Activated naive CD8-positive, alpha-beta T cell (primary cell): Measurements from ENCODE around the gene PTGR2.
"Not testable (repeated sequence)": the region's sequence is repeated elsewhere in the genome, so short reads cannot be mapped to it uniquely, and the experiment has no call there.

Experiments used
- H3K27ac Mint-ChIP-seq: one replicate; pipeline ENCODE4 v1.8.0; 2021; ENCODE audit warnings: mixed read lengths
- H3K27me3 Mint-ChIP-seq: one replicate; pipeline ENCODE4 v1.8.0; 2021; ENCODE audit warnings: mixed read lengths
- H3K36me3 Mint-ChIP-seq: one replicate; pipeline ENCODE4 v1.8.0; 2021; ENCODE audit warnings: mixed read lengths
- H3K4me1 Mint-ChIP-seq: one replicate; pipeline ENCODE4 v1.8.0; 2021; ENCODE audit warnings: low read depth, mixed read lengths
- H3K4me3 Mint-ChIP-seq: one replicate; pipeline ENCODE4 v1.8.0; 2021; ENCODE audit warnings: mild to moderate bottlenecking, mixed read lengths
- H3K9me3 Mint-ChIP-seq: one replicate; pipeline ENCODE4 v1.8.0; 2021; ENCODE audit warnings: low read depth, mixed read lengths

The PTGR2 gene

DNA sequence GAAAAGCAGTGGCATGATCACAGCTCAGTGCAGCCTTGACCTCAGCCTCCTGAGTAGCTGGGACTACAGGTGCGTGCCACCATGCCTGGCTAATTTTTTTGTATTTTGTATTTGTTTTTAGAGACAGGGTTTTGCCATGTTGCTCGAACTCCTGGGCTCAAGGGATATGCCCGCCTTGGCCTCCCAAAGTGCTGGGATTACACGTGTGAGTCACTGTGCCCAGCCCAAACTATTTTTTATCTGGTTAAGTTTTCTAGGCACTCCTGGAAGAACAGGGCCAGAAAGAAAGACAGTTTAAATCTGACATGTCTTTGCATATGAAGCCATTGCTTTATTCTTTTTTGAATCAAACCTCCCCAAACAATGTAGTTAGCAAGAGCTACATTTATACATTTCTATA lies 27.5 kb upstream of the PTGR2 start:
- Mint-ChIP-seq H3K4me1 (peaks cover 2% of the 10 kb centered on the region), H3K9me3 (no peaks in the 10 kb centered on the region), H3K36me3 (no peaks in the 10 kb centered on the region), H3K4me3 (no peak overlapping the region), H3K27me3 (no peaks in the 10 kb centered on the region), H3K27ac (no peak overlapping the region)

DNA sequence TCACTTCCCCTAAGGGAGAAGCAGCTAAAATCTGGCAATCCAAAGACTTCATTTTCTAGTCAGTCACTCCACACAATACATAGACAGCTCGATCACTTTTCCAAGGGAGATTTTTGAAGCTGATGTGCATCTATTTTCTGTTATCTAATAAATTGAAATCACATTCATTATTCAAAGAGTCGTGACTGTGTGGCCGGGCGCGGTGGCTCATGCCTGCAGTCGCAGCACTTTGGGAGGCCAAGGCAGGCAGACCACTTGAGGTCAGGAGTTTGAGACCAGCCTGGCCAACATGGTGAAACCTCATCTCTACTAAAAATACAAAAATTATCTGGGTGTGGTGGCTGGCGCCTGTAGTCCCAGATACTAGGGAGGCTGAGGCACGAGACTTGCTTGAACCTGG lies 27.1 kb upstream of the PTGR2 start:
- Mint-ChIP-seq H3K4me1 (peaks cover 3% of the 10 kb centered on the region), H3K4me3 (no peak overlapping the region), H3K27ac (no peak overlapping the region), H3K9me3 (no peaks in the 10 kb centered on the region), H3K36me3 (no peaks in the 10 kb centered on the region), H3K27me3 (no peaks in the 10 kb centered on the region)

- Mint-ChIP-seq H3K4me1 (peaks cover 9% of the 10 kb centered on the region), H3K9me3 (no peaks in the 10 kb centered on the region), H3K4me3 (no peak overlapping the region), H3K27me3 (no peaks in the 10 kb centered on the region), H3K36me3 (no peaks in the 10 kb centered on the region), H3K27ac (no peak overlapping the region)
Observed at GRCh38 chr14:73825551-73826188, 26.0 kb upstream of the PTGR2 start.

DNA sequence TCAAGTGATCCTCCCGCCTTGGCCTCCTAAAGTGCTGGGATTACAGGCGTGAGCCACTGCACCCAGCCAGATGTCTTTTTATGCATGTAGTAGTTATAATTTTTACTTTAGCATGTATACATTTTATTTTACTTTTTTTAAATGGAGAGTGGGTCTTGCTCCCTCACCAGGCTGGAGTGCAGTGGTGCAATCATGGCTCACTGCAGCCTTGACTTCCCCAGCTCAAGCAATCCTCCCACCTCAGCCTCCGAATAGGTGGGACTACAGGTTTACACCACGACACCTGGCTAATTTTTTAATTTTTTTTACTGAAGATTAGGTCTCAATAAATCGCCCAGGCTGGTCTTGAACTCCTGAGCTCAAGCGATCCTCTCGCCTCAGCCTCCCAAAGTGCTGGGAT lies 24.4 kb upstream of the PTGR2 start:
- not testable (repeated sequence) for H3K27me3 Mint-ChIP-seq, H3K36me3 Mint-ChIP-seq, H3K4me1 Mint-ChIP-seq, H3K27ac Mint-ChIP-seq, H3K4me3 Mint-ChIP-seq, H3K9me3 Mint-ChIP-seq

DNA sequence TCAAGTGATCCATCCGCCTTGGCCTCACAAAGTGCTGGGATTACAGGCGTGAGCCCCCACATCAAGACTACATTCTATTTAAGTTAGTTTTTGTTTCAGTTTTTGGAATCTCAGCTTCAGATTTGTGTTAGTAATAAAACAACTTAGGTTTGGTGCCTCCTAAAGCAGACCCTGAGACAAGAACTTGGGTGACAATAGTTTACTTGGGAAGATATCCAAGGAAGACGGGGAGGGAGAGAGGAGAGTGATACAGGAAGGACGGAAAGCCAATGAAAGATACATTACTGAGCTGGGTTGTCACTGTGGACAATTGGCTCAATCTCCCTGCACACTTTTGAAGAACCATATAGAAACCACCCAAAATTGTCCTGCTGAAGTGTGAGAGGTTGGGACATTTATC lies 22.6 kb upstream of the PTGR2 start:
- H3K27me3 Mint-ChIP-seq = no peaks in the 10 kb centered on the region
- H3K4me1 Mint-ChIP-seq = peaks cover 9% of the 10 kb centered on the region
- no peaks in the 10 kb centered on the region for H3K9me3 Mint-ChIP-seq
- no peaks in the 10 kb centered on the region for H3K36me3 Mint-ChIP-seq
- H3K27ac Mint-ChIP-seq = no peak overlapping the region
- no peak overlapping the region for H3K4me3 Mint-ChIP-seq

- H3K9me3 Mint-ChIP-seq = no peaks in the 10 kb centered on the region
- no peaks in the 10 kb centered on the region for H3K36me3 Mint-ChIP-seq
- no peak overlapping the region for H3K4me3 Mint-ChIP-seq
- H3K4me1 Mint-ChIP-seq = peaks cover 9% of the 10 kb centered on the region
- H3K27ac Mint-ChIP-seq = peak overlapping the region; percentile 54
- H3K27me3 Mint-ChIP-seq = no peaks in the 10 kb centered on the region
Observed at GRCh38 chr14:73829526-73830431, 21.9 kb upstream of the PTGR2 start.

DNA sequence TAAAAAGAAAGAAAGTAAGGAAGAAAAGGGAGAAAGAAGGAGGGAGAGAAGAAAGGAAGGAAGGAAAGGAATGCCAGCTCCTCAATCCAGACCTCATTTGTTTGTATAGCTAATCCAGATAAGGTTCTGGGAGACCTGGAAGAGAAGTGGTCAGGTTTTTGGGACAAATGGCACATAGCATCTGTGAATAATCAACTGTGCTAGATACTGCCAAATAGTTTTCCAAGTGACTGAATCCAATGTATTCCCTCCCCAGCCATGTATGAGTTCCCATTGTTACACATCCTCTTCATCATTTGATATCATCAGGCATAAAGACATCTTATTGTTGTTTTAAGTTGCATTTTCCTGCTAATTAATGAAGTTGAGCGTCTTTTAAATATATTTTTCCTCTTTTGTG lies 18.6 kb upstream of the PTGR2 start:
- H3K4me1 Mint-ChIP-seq = peaks cover 6% of the 10 kb centered on the region
- no peak overlapping the region for H3K27ac Mint-ChIP-seq

GRCh38 chr14:73833530-73834260 lies 17.9 kb upstream of the PTGR2 start:
- Mint-ChIP-seq H3K4me3 (no peak overlapping the region), H3K27ac (no peak overlapping the region), H3K4me1 (peaks cover 6% of the 10 kb centered on the region), H3K9me3 (no peaks in the 10 kb centered on the region), H3K27me3 (no peaks in the 10 kb centered on the region), H3K36me3 (no peaks in the 10 kb centered on the region)

More for the DNA sequence above, 18.6 kb upstream of the PTGR2 start:
- Mint-ChIP-seq H3K9me3 (no peaks in the 10 kb centered on the region), H3K27me3 (no peaks in the 10 kb centered on the region), H3K36me3 (no peaks in the 10 kb centered on the region), H3K4me3 (no peak overlapping the region)

- H3K27ac Mint-ChIP-seq = no peak overlapping the region
- no peaks in the 10 kb centered on the region for H3K9me3 Mint-ChIP-seq
- no peaks in the 10 kb centered on the region for H3K36me3 Mint-ChIP-seq
- no peak overlapping the region for H3K4me3 Mint-ChIP-seq
- no peaks in the 10 kb centered on the region for H3K27me3 Mint-ChIP-seq
- peaks cover 6% of the 10 kb centered on the region for H3K4me1 Mint-ChIP-seq
Observed at GRCh38 chr14:73834261-73834625, 17.4 kb upstream of the PTGR2 start.

DNA sequence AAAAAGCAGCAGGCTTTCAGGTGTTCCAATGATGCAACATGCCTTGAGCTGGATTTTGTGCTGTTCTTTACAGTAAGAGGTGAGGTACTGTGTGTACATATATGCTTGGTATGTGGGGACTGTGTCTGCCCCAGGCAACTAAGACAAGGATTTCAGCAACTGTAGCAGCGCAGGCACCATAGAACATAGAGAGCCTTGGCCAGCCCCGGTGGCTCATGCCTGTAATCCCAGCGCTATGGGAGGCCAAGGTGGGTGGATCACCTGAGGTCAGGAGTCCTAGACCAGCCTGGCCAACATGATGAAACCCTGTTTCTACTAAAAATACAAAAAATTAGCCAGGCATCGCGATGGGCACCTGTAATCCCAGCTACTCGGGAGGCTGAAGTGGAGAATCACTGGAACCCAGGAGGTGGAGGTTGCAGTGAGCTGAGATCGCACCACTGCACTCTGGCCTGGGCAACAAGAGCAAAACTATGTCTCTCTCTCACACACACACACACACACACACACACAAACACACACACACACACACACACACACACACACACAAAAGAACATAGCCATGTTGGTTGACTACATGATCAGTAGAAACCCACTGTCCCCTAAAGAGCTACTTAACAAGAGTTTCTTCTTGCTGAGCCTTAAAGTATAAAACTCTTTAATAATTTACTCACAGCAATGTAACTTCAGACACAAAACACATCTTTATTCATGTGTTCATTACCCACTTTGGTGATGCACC lies 13.2 kb upstream of the PTGR2 start:
- H3K4me3 Mint-ChIP-seq, H3K36me3 Mint-ChIP-seq, H3K27ac Mint-ChIP-seq, H3K9me3 Mint-ChIP-seq, H3K4me1 Mint-ChIP-seq, H3K27me3 Mint-ChIP-seq: not testable (repeated sequence)

GRCh38 chr14:73842201-73842600 lies 9.4 kb upstream of the PTGR2 start:
- no peak overlapping the region for H3K4me3 Mint-ChIP-seq
- no peaks in the 10 kb centered on the region for H3K27me3 Mint-ChIP-seq
- H3K36me3 Mint-ChIP-seq = no peaks in the 10 kb centered on the region
- H3K27ac Mint-ChIP-seq = no peak overlapping the region
- H3K9me3 Mint-ChIP-seq = no peaks in the 10 kb centered on the region
- H3K4me1 Mint-ChIP-seq = no peaks in the 10 kb centered on the region

GRCh38 chr14:73842851-73843250 lies 8.8 kb upstream of the PTGR2 start:
- Mint-ChIP-seq H3K4me1 (no peaks in the 10 kb centered on the region), H3K9me3 (no peaks in the 10 kb centered on the region), H3K36me3 (no peaks in the 10 kb centered on the region), H3K4me3 (no peak overlapping the region), H3K27me3 (no peaks in the 10 kb centered on the region), H3K27ac (no peak overlapping the region)

GRCh38 chr14:73843296-73843695 lies 8.3 kb upstream of the PTGR2 start:
- H3K36me3 Mint-ChIP-seq = no peaks in the 10 kb centered on the region
- no peaks in the 10 kb centered on the region for H3K9me3 Mint-ChIP-seq
- no peaks in the 10 kb centered on the region for H3K27me3 Mint-ChIP-seq
- no peaks in the 10 kb centered on the region for H3K4me1 Mint-ChIP-seq
- no peak overlapping the region for H3K27ac Mint-ChIP-seq
- H3K4me3 Mint-ChIP-seq = no peak overlapping the region

DNA sequence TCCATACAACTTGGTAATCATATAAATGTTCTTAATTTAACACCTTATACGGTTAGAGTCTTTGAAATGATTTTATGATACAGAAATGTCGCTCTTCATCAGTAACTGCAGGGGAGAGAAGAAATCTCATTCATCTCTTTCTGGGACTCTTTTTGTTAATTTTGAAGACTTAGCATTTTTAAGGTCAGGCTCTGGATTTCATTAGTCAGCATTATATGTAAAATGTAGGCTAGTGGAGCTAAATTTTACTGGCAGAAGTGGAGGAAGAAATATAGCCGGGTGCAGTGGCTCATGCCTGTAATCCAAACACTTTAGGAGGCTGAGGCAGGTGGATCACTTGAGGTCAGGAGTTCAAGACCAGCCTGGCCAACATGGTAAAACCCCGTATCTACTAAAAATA lies 4.7 kb upstream of the PTGR2 start:
- no peak overlapping the region for H3K4me3 Mint-ChIP-seq
- H3K4me1 Mint-ChIP-seq = peaks cover 10% of the 10 kb centered on the region
- no peaks in the 10 kb centered on the region for H3K27me3 Mint-ChIP-seq
- H3K36me3 Mint-ChIP-seq = no peaks in the 10 kb centered on the region
- no peaks in the 10 kb centered on the region for H3K9me3 Mint-ChIP-seq
- no peak overlapping the region for H3K27ac Mint-ChIP-seq

GRCh38 chr14:73851000-73851399 lies 631 bp upstream of the PTGR2 start:
- Mint-ChIP-seq H3K27ac (peak overlapping the region; percentile 97), H3K9me3 (no peaks in the 10 kb centered on the region), H3K4me1 (peaks cover 20% of the 10 kb centered on the region), H3K27me3 (no peaks in the 10 kb centered on the region), H3K36me3 (no peaks in the 10 kb centered on the region), H3K4me3 (peak overlapping the region; percentile 97)
